ENCODE data around the gene GPR45.

The GPR45 gene

DNA sequence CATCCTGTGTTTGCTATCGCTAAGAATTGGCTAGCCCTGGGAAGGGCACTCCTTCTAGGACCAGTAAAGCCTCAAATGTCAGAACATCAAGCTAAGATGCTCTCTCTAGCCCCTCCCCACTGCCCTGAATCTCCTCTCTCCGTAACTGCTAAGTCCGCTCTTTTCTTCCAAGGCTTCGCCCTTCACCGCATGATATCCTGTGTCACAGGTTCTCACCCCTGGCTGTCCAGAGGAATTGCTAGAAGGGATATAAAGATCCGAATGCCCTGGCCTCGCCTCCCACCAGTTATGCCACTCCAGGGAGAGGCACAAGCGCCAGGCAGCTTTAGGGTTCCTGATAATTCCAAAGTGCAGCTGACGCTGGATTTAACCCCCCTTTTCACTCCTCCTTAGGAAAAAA is 17.1 kb upstream of the GPR45 start:
- TF ChIP-seq FOXP2 (optimal IDR thresholded peaks at IDR 0.05; ENCODE audit: borderline replicate concordance, extremely low read depth, extremely low read length, insufficient read depth) (no peak), TAF1 (IDR thresholded peaks at IDR 0.05; ENCODE audit: borderline replicate concordance, insufficient read depth, low read length) (no peak), SIN3A (IDR thresholded peaks at IDR 0.05; ENCODE audit: borderline replicate concordance, insufficient read depth, low read length) (no peak), POLR2AphosphoS5 (IDR thresholded peaks at IDR 0.05; ENCODE audit: low read depth, low read length) (no peak)
- TF ChIP-seq, protein P1, sequence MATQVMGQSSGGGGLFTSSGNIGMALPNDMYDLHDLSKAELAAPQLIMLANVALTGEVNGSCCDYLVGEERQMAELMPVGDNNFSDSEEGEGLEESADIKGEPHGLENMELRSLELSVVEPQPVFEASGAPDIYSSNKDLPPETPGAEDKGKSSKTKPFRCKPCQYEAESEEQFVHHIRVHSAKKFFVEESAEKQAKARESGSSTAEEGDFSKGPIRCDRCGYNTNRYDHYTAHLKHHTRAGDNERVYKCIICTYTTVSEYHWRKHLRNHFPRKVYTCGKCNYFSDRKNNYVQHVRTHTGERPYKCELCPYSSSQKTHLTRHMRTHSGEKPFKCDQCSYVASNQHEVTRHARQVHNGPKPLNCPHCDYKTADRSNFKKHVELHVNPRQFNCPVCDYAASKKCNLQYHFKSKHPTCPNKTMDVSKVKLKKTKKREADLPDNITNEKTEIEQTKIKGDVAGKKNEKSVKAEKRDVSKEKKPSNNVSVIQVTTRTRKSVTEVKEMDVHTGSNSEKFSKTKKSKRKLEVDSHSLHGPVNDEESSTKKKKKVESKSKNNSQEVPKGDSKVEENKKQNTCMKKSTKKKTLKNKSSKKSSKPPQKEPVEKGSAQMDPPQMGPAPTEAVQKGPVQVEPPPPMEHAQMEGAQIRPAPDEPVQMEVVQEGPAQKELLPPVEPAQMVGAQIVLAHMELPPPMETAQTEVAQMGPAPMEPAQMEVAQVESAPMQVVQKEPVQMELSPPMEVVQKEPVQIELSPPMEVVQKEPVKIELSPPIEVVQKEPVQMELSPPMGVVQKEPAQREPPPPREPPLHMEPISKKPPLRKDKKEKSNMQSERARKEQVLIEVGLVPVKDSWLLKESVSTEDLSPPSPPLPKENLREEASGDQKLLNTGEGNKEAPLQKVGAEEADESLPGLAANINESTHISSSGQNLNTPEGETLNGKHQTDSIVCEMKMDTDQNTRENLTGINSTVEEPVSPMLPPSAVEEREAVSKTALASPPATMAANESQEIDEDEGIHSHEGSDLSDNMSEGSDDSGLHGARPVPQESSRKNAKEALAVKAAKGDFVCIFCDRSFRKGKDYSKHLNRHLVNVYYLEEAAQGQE (IDR thresholded peaks at IDR 0.05; ENCODE audit: insufficient read depth in 1 of 2, low read depth in 2 of 2, low read length in 2 of 2) = no peak

DNA sequence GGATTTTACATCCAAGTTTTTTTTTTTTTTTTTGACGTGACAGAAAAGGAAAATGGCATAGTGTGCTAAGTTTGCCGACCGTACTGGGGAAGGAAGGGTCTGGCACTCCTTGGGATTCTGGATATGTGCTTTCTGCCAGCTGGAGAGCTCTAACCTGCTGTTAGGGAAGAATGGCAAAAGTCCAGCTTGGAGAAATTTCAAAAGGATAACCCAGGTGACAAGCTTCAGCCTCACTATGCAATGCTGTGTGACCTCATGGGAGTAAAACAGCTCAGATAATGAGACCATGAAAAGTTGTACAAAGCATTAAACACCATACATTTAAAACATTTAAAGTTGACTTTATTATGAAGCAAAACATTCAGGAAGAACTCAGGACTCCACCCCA is 10.3 kb upstream of the GPR45 start:
- TF ChIP-seq, protein P1 (IDR thresholded peaks at IDR 0.05; ENCODE audit: insufficient read depth in 1 of 2, low read depth in 2 of 2, low read length in 2 of 2) = no peak
- TF ChIP-seq TAF1 (IDR thresholded peaks at IDR 0.05; ENCODE audit: borderline replicate concordance, insufficient read depth, low read length) = no peak
- TF ChIP-seq POLR2AphosphoS5 (IDR thresholded peaks at IDR 0.05; ENCODE audit: low read depth, low read length) = no peak
- no peak for TF ChIP-seq FOXP2 (optimal IDR thresholded peaks at IDR 0.05; ENCODE audit: borderline replicate concordance, extremely low read depth, extremely low read length, insufficient read depth)
- TF ChIP-seq SIN3A (IDR thresholded peaks at IDR 0.05; ENCODE audit: borderline replicate concordance, insufficient read depth, low read length) = no peak

DNA sequence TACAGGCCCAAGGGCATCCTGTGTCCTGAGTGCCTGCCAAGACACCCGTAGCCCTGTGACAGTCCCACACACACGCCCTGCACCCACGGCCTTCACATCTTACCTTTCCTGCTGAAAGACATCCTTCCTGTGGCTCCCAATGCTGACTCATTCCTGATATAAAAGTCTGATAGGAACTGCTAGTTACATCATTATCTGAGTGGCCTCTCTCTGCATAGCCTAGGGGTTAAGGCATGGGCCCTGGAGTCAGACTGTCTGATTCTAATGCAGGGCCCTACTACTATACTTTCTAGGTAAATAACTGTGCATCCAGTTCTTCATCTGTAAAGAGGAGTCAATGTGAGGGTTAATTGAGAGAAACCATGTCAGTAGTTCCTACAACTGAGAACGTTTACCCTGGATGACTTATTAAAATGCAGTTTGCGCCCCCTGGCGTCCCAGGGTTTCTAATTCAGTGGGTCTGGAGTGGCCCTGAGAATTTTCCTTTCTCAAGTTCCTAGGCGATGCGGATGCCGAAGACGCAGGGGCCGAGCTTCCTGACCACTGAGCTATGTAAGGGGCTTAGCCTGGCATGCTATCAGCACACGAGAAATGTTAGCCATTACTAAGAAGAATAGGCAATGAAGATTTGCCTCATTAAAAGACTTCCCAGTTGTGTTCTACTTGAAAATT is 6.0 kb upstream of the GPR45 start:
- TF ChIP-seq POLR2AphosphoS5 (IDR thresholded peaks at IDR 0.05; ENCODE audit: low read depth, low read length) (no peak), FOXP2 (optimal IDR thresholded peaks at IDR 0.05; ENCODE audit: borderline replicate concordance, extremely low read depth, extremely low read length, insufficient read depth) (no peak), SIN3A (IDR thresholded peaks at IDR 0.05; ENCODE audit: borderline replicate concordance, insufficient read depth, low read length) (no peak), TAF1 (IDR thresholded peaks at IDR 0.05; ENCODE audit: borderline replicate concordance, insufficient read depth, low read length) (no peak)
- TF ChIP-seq, protein P1 (IDR thresholded peaks at IDR 0.05; ENCODE audit: insufficient read depth in 1 of 2, low read depth in 2 of 2, low read length in 2 of 2) = no peak

DNA sequence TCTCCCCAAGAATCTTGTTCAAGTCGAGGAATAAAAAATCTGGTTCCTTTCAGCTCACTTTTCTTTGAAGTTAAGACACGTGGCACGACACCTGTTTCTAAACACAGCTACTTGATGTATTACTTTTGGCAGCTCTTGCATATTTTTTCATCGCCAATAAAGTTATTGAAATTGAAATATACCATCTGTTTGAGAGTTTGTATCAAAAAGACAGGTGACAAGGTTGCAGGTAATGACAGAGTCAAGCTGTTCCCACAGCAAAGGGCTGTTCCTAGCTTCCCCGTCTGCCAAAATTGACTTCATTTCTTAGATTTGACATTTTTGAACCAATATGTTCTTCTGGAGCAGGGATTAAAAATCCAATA is 5.5 kb upstream of the GPR45 start:
- TF ChIP-seq TAF1 (IDR thresholded peaks at IDR 0.05; ENCODE audit: borderline replicate concordance, insufficient read depth, low read length) (no peak), FOXP2 (optimal IDR thresholded peaks at IDR 0.05; ENCODE audit: borderline replicate concordance, extremely low read depth, extremely low read length, insufficient read depth) (no peak), POLR2AphosphoS5 (IDR thresholded peaks at IDR 0.05; ENCODE audit: low read depth, low read length) (no peak), SIN3A (IDR thresholded peaks at IDR 0.05; ENCODE audit: borderline replicate concordance, insufficient read depth, low read length) (no peak)
- TF ChIP-seq, protein P1 (IDR thresholded peaks at IDR 0.05; ENCODE audit: insufficient read depth in 1 of 2, low read depth in 2 of 2, low read length in 2 of 2) = no peak

Measured in PFSK-1 (cell line).